ENCODE measurements around the gene ZFYVE1. TPM values are rescaled to one million over a fixed set of nuclear protein-coding genes. Genes with fewer than 3 reads are reported as not detected.
A peak's percentile ranks its signal among the peaks of the same experiment; 100 is the strongest.
"Not testable (repeated sequence)": the region's sequence is repeated elsewhere in the genome, so short reads cannot be mapped to it uniquely, and the experiment has no call there.

The ZFYVE1 gene
- total RNA-seq, 1 donor from 2014 or later, result 38.1 TPM

DNA sequence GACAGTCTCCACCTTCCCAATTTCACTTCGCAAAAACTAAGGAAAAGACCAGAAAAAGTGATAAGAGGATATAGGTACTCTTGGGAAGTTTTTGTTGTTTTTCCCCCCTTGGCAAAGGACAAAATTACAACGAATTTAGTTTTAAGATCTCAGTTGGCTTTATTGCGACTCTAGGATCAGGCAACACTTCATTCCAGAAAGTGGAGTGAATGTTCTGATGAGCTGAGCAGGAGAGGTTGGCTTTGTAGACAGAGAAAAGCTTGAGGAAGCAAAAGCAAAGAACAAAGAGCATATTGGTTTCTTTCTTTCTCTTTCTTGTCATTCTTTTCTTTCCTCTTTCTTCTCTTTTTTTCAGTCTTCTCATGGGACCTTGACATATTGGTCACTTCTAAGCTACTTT, 640 bp upstream of the ZFYVE1 start:
- Mint-ChIP-seq H3K4me3 (ENCODE audit: unreplicated experiment) (peak overlapping the region; percentile 94), H3K36me3 (ENCODE audit: unreplicated experiment) (peaks cover 18% of the 10 kb centered on the region), H3K4me1 (ENCODE audit: unreplicated experiment) (peaks cover 34% of the 10 kb centered on the region), H3K27me3 (ENCODE audit: unreplicated experiment) (no peaks in the 10 kb centered on the region), H3K27ac (ENCODE audit: unreplicated experiment) (peak overlapping the region; percentile 92), H3K9me3 (ENCODE audit: unreplicated experiment) (no peaks in the 10 kb centered on the region)
- TF ChIP-seq, protein P1, sequence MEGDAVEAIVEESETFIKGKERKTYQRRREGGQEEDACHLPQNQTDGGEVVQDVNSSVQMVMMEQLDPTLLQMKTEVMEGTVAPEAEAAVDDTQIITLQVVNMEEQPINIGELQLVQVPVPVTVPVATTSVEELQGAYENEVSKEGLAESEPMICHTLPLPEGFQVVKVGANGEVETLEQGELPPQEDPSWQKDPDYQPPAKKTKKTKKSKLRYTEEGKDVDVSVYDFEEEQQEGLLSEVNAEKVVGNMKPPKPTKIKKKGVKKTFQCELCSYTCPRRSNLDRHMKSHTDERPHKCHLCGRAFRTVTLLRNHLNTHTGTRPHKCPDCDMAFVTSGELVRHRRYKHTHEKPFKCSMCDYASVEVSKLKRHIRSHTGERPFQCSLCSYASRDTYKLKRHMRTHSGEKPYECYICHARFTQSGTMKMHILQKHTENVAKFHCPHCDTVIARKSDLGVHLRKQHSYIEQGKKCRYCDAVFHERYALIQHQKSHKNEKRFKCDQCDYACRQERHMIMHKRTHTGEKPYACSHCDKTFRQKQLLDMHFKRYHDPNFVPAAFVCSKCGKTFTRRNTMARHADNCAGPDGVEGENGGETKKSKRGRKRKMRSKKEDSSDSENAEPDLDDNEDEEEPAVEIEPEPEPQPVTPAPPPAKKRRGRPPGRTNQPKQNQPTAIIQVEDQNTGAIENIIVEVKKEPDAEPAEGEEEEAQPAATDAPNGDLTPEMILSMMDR (IDR thresholded peaks at IDR 0.05), result no peak
- DNase-seq (ENCODE audit: extremely low spot score, unreplicated experiment), result no peak

DNA sequence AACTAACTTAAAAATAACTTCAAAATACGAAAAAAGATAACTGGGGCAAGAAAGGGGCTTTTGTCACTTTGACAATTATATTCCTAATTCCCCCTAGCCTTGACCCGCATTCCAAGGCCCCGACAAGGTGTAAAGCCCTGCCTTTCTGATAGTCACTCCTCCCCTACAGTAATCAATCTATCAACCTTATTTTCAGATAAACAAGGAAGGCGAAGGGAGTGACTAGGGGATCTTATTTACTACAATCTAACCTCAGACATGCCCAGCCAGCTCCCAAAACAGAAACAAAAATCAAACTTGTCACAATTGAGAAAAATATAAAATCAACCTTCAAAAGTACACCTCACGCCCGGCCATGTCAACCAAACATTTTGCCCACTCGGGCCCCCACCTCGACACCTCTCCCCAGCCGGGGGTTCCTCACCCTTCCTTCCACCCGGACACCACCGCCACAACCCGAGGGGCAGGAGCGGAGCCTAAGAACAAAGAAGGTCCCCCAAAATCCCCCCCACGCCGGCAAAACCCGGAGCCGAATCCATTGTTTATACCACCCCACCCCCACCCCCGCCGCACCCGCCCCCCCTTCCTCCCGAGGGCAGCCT, 562 bp downstream of the ZFYVE1 start:
- peaks cover 46% of the 10 kb centered on the region for H3K4me1 Mint-ChIP-seq (ENCODE audit: unreplicated experiment)
- H3K4me3 Mint-ChIP-seq (ENCODE audit: unreplicated experiment), result peak overlapping the region; percentile 89
- H3K9me3 Mint-ChIP-seq (ENCODE audit: unreplicated experiment), result no peaks in the 10 kb centered on the region
- DNase-seq (ENCODE audit: extremely low spot score, unreplicated experiment), result no peak
- peak overlapping the region; percentile 90 for H3K27ac Mint-ChIP-seq (ENCODE audit: unreplicated experiment)
- H3K27me3 Mint-ChIP-seq (ENCODE audit: unreplicated experiment), result no peaks in the 10 kb centered on the region
- TF ChIP-seq, protein P1 (IDR thresholded peaks at IDR 0.05), result no peak
- H3K36me3 Mint-ChIP-seq (ENCODE audit: unreplicated experiment), result peaks cover 23% of the 10 kb centered on the region

- DNase-seq (ENCODE audit: extremely low spot score, unreplicated experiment), result no peak
- H3K27ac Mint-ChIP-seq (ENCODE audit: unreplicated experiment), result peak overlapping the region; percentile 90
- H3K36me3 Mint-ChIP-seq (ENCODE audit: unreplicated experiment), result peaks cover 23% of the 10 kb centered on the region
- TF ChIP-seq, protein P1 (IDR thresholded peaks at IDR 0.05), result no peak
- no peaks in the 10 kb centered on the region for H3K27me3 Mint-ChIP-seq (ENCODE audit: unreplicated experiment)
- no peaks in the 10 kb centered on the region for H3K9me3 Mint-ChIP-seq (ENCODE audit: unreplicated experiment)
- H3K4me1 Mint-ChIP-seq (ENCODE audit: unreplicated experiment), result peaks cover 46% of the 10 kb centered on the region
- H3K4me3 Mint-ChIP-seq (ENCODE audit: unreplicated experiment), result peak overlapping the region; percentile 89
Measured at GRCh38 chr14:73025544-73025943, 1.4 kb downstream of the ZFYVE1 start.

- H3K9me3 Mint-ChIP-seq (ENCODE audit: unreplicated experiment), result no peaks in the 10 kb centered on the region
- TF ChIP-seq, protein P1 (IDR thresholded peaks at IDR 0.05), result no peak
- peaks cover 39% of the 10 kb centered on the region for H3K36me3 Mint-ChIP-seq (ENCODE audit: unreplicated experiment)
- DNase-seq (ENCODE audit: extremely low spot score, unreplicated experiment), result no peak
- no peak overlapping the region for H3K27ac Mint-ChIP-seq (ENCODE audit: unreplicated experiment)
- H3K4me1 Mint-ChIP-seq (ENCODE audit: unreplicated experiment), result peaks cover 43% of the 10 kb centered on the region
- H3K27me3 Mint-ChIP-seq (ENCODE audit: unreplicated experiment), result no peaks in the 10 kb centered on the region
- peak overlapping the region; percentile 40 for H3K4me3 Mint-ChIP-seq (ENCODE audit: unreplicated experiment)
Measured at GRCh38 chr14:73022051-73022450, 4.9 kb downstream of the ZFYVE1 start.

DNA sequence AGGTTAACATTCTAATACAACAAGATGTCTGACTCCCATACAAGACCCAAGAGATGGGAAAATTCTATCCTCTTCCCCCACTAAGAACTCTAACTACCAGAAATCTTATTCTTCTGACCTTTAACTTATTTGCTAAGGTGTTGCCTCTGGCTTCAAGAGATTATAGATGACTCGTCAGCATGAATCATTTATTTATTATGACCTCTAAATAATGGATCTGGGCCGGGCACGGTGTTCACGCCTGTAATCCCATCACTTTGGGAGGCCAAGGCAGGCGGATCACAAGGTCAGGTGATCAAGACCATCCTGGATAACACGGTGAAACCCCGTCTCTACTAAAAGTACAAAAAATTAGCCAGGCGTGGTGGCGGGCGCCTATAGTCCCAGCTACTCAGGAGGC, 10.9 kb downstream of the ZFYVE1 start:
- H3K9me3 Mint-ChIP-seq (ENCODE audit: unreplicated experiment); H3K27ac Mint-ChIP-seq (ENCODE audit: unreplicated experiment); H3K27me3 Mint-ChIP-seq (ENCODE audit: unreplicated experiment); DNase-seq (ENCODE audit: extremely low spot score, unreplicated experiment); H3K4me3 Mint-ChIP-seq (ENCODE audit: unreplicated experiment): not testable (repeated sequence)
- peaks cover 22% of the 10 kb centered on the region for H3K4me1 Mint-ChIP-seq (ENCODE audit: unreplicated experiment)
- peaks cover 48% of the 10 kb centered on the region for H3K36me3 Mint-ChIP-seq (ENCODE audit: unreplicated experiment)

DNA sequence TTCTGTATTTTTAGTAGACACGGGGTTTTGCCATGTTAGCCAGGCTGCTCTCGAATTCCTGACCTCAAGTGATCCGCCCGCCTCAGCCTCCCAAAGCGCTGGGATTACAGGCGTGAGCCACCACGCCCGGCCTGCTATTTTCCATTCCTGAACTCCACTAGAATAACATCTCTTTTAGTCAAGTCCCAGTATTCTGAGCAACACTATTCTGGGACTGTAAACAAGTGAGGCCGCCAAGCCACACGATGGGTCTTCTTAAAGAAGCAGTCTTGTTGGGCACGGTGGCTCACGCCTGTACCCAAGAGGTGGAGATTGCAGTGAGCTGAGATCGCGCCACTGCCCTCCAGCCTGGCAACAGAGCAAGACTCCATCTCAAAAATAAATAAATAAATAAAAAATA, 11.4 kb downstream of the ZFYVE1 start:
- H3K27ac Mint-ChIP-seq (ENCODE audit: unreplicated experiment), result not testable (repeated sequence)

More for the DNA sequence above, 11.4 kb downstream of the ZFYVE1 start:
- not testable (repeated sequence) for DNase-seq (ENCODE audit: extremely low spot score, unreplicated experiment); H3K9me3 Mint-ChIP-seq (ENCODE audit: unreplicated experiment); H3K27me3 Mint-ChIP-seq (ENCODE audit: unreplicated experiment); H3K4me3 Mint-ChIP-seq (ENCODE audit: unreplicated experiment)
- Mint-ChIP-seq H3K4me1 (ENCODE audit: unreplicated experiment) (peaks cover 22% of the 10 kb centered on the region), H3K36me3 (ENCODE audit: unreplicated experiment) (peaks cover 48% of the 10 kb centered on the region)

Data from osteocyte (in vitro differentiated cells).